GM12892 (cell line): ENCODE results near the gene UGT1A4.

ENCODE experiments used
- DNase-seq: peaks from one replicate; pipeline ENCODE4 v3.0.0; 2011; ENCODE audit not compliant: insufficient read length
- FAIRE-seq: peaks from 2 replicates; lab custom pipeline; 2011; peaks lifted over from hg19 to GRCh38; lab: Jason Lieb, UNC
- POLR2A ChIP-seq: IDR thresholded peaks from 2 replicates; pipeline ENCODE4 v1.6.1; 2011; ENCODE audit warnings: low read depth, low read length, control low read depth
- POLR2AphosphoS5 ChIP-seq: IDR thresholded peaks from 2 replicates; pipeline ENCODE4 v1.6.1; 2011; ENCODE audit warnings: low read depth, low read length, control low read depth
- TAF1 ChIP-seq: IDR thresholded peaks from 2 replicates; pipeline ENCODE4 v1.6.1; 2011; ENCODE audit warnings: low read depth, mild to moderate bottlenecking, control low read depth, low read length, borderline replicate concordance

The UGT1A4 gene

DNA sequence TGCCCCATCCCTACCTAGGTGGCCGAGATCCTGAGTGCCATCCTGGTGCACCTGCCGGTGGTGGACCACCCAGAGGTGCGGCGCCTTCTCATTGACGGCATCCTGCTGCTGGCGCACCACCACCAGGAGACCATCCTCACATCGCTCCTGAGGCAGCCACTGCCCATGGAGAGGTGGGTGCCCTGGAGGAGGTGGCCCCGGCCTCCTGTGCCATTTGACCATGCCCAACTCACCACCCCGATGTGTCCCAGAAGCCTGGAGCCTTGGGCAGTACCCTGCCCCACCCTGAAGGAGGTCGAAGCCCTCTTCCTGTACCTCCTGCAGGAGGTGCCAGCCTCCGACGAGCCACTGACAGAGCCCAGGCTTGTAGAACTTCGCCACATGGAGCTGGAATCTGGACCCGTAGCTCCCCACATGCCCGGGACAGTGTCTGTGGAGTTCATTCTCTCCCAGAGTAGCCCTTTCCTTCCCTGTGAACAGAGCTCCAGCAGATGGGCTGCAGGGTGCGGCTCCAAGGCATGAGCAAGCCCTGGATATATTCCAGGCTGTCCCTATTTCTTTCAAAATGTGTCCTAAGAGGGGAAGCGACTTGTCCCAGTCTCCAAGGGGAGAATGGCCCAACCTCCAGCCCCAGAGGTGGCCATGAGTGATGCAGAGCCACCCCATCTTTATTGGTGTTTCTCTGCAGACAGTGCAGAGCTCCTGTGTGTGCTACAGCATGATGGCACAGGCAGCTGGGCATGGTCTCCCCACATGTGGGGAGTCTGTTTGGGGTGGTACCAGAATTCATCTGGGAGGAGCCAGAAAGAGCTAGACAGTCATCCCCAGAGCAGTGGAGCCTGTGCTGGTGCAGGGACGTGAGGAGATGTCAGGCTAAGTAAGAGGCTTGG lies 101.6 kb downstream of the UGT1A4 start:
- DNase-seq = no peak
- TF ChIP-seq POLR2AphosphoS5 = no peak
- no peak for TF ChIP-seq POLR2A
- no peak for TF ChIP-seq TAF1
- no peak for FAIRE-seq

DNA sequence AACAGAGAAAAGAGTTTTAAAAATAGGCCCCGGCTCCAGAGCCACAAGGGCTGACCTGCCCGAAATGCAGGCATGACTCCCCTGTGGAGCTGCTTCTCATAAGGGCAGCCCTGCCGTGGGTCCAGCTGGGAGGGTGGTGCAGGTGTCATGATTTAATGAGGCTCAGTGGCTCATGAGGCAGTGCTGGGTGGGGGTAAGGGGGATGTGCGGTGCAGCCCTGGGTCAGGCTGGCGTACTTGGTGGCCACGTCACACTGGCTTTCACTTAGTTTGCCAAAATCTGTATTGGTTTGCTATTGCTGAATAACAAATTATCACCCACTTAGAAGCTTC lies 102.2 kb downstream of the UGT1A4 start:
- TF ChIP-seq POLR2A (no peak), POLR2AphosphoS5 (no peak), TAF1 (no peak)
- no peak for DNase-seq

DNA sequence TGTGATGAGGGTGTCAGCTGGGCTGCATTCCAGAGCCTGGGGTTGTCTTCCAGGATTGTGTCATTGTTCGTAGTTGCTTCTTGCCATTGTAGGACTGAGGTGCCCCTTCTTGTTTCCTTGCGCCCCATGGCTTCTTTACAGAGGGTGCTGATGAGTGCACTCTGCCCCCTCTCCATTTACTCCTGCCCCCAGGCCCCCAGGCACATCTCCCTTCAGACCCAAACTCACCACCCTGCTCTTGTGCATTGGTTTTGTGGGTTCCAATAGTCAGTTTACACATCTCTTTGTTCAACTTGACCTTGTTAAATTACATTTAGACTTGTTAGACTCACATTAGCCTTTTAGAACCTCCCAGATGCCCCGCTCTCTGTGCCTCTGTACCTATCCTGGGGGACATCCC lies 102.7 kb downstream of the UGT1A4 start:
- FAIRE-seq = no peak
- no peak for DNase-seq
- no peak for TF ChIP-seq TAF1

More for the DNA sequence above, 102.2 kb downstream of the UGT1A4 start:
- FAIRE-seq = no peak

DNA sequence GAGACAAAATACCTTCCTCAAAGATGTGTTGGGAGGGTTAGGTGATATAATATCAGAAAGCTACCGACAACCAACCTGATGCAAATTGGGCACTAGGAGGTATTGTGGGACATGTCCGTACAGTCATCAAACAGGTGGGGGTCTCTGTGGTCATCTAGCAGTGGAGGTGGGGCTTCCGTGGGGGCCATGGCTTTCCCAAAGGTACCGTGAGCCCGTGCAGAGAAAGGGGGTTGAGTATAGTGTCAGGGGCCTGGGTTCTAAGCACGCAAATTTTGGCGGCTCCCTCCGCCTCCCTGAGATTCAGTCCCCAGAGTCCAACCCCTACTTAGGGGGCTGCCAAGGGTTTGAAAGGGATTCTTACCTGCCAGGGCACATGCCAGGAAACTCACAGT lies 103.2 kb downstream of the UGT1A4 start:
- no peak for FAIRE-seq
- TF ChIP-seq POLR2A (no peak), POLR2AphosphoS5 (no peak), TAF1 (no peak)
- DNase-seq = no peak

DNA sequence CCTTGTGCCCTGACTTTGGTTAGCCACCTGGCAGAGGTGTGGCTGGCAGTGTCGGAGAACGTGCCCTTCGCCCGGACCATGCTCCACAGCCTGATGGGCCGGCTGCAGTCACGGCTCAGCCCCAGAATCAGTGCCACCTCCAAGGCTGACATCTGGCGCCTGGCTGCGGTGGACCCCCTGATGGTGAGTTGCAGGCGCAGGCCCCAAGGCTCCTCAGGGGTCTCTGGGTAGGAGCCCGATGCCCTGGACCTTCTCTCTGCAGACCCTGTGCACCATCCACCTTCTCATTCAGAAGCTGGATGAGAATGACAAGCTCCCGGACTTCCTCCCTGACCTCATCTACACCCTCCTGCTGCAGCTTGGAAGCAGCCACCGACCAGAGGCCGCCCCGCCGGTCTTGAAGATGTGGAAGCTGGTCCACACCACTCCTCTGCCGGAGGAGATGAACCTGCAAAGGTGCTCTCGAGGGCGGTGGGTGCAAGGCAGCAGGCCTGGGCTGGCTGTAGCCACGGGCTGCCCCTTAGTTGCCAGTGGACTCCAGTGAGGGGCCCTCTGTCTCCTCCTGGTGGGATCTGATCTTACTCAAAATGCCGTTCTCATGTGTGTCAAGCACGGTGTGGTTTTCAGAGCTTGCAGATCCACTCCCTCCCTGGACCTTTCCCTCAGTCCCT lies 103.7 kb downstream of the UGT1A4 start:
- TF ChIP-seq POLR2AphosphoS5 (no peak), TAF1 (no peak), POLR2A (no peak)
- no peak for FAIRE-seq
- DNase-seq = no peak
